ENCODE data around the gene HIPK2. TPM values are rescaled to one million over a fixed set of nuclear protein-coding genes. Genes with fewer than 3 reads are reported as not detected.

The HIPK2 gene
- total RNA-seq, 1 donor from 2014 or later: 89.1 TPM

- Mint-ChIP-seq H3K4me3 (peak overlapping the region; percentile 45), H3K27me3 (no peaks in the 10 kb centered on the region), H3K36me3 (peaks cover 34% of the 10 kb centered on the region), H3K4me1 (ENCODE audit: unreplicated experiment) (peaks cover 65% of the 10 kb centered on the region), H3K9me3 (no peaks in the 10 kb centered on the region), H3K27ac (peak overlapping the region; percentile 80)
- TF ChIP-seq CTCF (conservative IDR thresholded peaks at IDR 0.05): no peak
- no peak for DNase-seq (ENCODE audit: extremely low spot score, unreplicated experiment)
Measured at GRCh38 chr7:139679731-139680594, 97.8 kb downstream of the HIPK2 start.

DNA sequence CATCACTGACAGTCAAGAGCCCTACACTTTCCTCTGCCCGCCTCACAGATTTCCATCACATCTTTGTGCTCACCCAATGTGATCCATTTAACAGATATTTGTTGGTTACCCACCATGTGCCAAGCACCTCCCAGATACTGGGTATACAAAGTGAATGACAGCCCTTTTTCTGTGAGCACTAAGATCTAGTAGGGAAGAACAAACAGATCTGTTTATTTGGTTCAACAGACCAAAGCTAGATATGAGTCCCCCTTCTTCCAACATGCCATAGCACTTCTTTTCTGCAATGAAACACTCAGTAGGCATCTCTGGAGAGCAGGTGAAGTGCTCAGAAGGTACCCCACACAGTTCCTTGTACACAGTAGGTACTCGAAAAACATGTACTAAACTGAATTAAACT is 101.4 kb downstream of the HIPK2 start:
- no peak for TF ChIP-seq CTCF (conservative IDR thresholded peaks at IDR 0.05)
- peak overlapping the region; percentile 22 for H3K27ac Mint-ChIP-seq
- no peak overlapping the region for H3K4me3 Mint-ChIP-seq
- DNase-seq (ENCODE audit: extremely low spot score, unreplicated experiment): no peak
- H3K36me3 Mint-ChIP-seq: peaks cover 28% of the 10 kb centered on the region
- H3K27me3 Mint-ChIP-seq: no peaks in the 10 kb centered on the region
- no peaks in the 10 kb centered on the region for H3K9me3 Mint-ChIP-seq
- peaks cover 61% of the 10 kb centered on the region for H3K4me1 Mint-ChIP-seq (ENCODE audit: unreplicated experiment)

- Mint-ChIP-seq H3K4me3 (no peak overlapping the region), H3K36me3 (peaks cover 28% of the 10 kb centered on the region), H3K27me3 (no peaks in the 10 kb centered on the region), H3K9me3 (no peaks in the 10 kb centered on the region), H3K4me1 (ENCODE audit: unreplicated experiment) (peaks cover 51% of the 10 kb centered on the region), H3K27ac (peak overlapping the region; percentile 22)
- no peak for TF ChIP-seq CTCF (conservative IDR thresholded peaks at IDR 0.05)
- DNase-seq (ENCODE audit: extremely low spot score, unreplicated experiment): no peak
Measured at GRCh38 chr7:139675127-139676125, 102.4 kb downstream of the HIPK2 start.

DNA sequence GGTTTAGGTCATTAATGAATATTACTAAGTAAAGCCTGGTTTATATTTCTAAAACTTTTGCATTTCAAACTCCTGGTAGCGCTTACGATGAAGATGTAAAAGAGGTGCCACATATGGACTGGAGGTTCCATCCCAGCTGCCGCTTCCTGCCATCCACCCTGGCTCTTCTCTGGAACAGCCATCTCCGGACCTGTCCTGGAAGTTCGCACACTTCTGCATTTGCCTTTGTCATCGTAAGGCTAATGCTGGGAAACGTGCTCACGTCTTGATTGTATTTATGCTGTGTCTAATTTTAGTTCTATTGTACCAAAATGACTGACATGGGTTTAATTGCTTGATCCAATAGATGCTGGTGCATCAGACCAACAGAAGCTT is 103.1 kb downstream of the HIPK2 start:
- peaks cover 28% of the 10 kb centered on the region for H3K36me3 Mint-ChIP-seq
- no peaks in the 10 kb centered on the region for H3K9me3 Mint-ChIP-seq
- peak overlapping the region; percentile 7 for H3K27ac Mint-ChIP-seq
- H3K4me1 Mint-ChIP-seq (ENCODE audit: unreplicated experiment): peaks cover 44% of the 10 kb centered on the region
- no peak for DNase-seq (ENCODE audit: extremely low spot score, unreplicated experiment)
- H3K27me3 Mint-ChIP-seq: no peaks in the 10 kb centered on the region
- no peak for TF ChIP-seq CTCF (conservative IDR thresholded peaks at IDR 0.05)
- H3K4me3 Mint-ChIP-seq: peak overlapping the region; percentile 0

- H3K9me3 Mint-ChIP-seq: no peaks in the 10 kb centered on the region
- H3K4me1 Mint-ChIP-seq (ENCODE audit: unreplicated experiment): peaks cover 41% of the 10 kb centered on the region
- H3K36me3 Mint-ChIP-seq: peaks cover 28% of the 10 kb centered on the region
- H3K27ac Mint-ChIP-seq: no peak overlapping the region
- no peak for TF ChIP-seq CTCF (conservative IDR thresholded peaks at IDR 0.05)
- no peak overlapping the region for H3K4me3 Mint-ChIP-seq
- DNase-seq (ENCODE audit: extremely low spot score, unreplicated experiment): no peak
- no peaks in the 10 kb centered on the region for H3K27me3 Mint-ChIP-seq
Measured at GRCh38 chr7:139674341-139674740, 103.5 kb downstream of the HIPK2 start.
